GM04504 (cell line): ENCODE data around the gene OBSL1.

ENCODE experiments used
- DNase-seq: peaks from one replicate; pipeline ENCODE4 v3.0.0-alpha.2; 2012; ENCODE audit warnings: low read depth

Gene OBSL1

GRCh38 chr2:219571311-219572236 is at the start of gene OBSL1:
Gene OBSL1, minus strand, starts transcription at chr2:219571539. Its CDS starts 307 bp downstream, at chr2:219571232.
- no peak for DNase-seq

GRCh38 chr2:219620546-219620945 is 49.2 kb upstream of the OBSL1 start:
- no peak for DNase-seq

GRCh38 chr2:219619235-219619634 is 47.9 kb upstream of the OBSL1 start:
- DNase-seq: no peak

GRCh38 chr2:219618733-219619122 is 47.4 kb upstream of the OBSL1 start:
- no peak for DNase-seq

- DNase-seq: no peak
Observed at GRCh38 chr2:219616550-219616949, 45.2 kb upstream of the OBSL1 start.

DNA sequence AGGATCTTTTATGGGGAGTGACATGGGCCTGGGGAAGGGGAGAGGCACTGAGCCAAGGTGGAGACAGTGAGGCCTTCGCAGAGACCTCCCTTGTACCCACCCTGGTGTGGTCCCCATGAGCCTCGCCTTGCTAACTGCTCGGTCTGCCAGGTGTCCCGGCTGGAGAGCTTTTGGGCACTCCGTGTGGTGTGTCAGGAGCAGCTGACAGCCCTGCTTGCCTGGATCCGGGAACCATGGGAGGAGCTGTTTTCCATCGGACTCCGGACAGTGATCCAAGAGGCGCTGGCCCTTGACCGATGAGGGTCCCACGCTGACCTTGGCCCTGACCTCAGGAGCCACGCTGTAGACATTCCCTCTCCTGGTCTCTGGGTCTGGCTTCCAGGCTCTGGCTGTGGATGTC is 44.6 kb upstream of the OBSL1 start:
- DNase-seq: no peak

DNA sequence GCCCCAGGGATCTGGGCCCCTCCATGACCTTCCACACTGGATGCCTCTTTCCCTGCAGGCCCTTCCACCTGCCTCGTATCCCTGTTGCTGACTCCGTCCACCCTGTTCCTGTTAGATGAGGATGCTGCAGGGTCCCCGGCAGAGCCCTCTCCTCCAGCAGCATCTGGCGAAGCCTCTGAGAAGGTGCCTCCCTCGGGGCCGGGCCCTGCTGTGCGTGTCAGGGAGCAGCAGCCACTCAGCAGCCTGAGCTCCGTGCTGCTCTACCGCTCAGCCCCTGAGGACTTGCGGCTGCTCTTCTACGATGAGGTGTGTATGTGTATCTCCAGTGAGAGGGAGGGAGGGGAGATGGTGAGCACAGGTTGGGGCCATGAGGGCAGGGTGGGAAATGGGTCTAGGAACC is 43.7 kb upstream of the OBSL1 start:
- DNase-seq: no peak

- no peak for DNase-seq
Observed at GRCh38 chr2:219614076-219614860, 42.9 kb upstream of the OBSL1 start.

DNA sequence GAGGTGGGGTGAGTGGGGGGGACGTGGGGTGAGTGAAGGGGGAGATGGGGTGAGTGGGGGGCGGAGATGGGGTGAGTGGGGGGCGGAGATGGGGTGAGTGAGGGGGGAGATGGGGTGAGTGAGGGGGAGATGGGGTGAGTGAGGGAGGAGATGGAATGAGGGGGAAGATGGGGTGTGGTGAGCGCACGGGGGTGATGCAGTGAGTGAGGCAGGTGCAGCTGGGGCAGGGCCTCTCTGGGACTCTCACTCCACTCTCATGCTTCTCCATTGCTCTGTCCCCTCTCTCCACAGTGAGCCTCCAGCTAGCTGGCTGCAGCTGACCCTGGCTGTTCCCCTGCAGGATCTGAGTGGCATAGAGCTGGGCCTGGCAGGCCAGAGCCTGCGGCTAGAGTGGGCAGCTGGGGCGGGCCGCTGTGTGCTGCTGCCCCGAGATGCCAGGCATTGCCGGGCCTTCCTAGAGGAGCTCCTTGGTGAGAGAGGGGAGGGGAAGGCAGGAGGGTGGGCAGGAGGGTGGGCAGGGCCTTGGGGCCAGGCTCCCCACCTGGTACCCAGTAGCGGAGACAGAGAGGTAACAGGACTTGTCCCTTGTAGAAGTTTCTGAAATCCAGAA is 42.2 kb upstream of the OBSL1 start:
- no peak for DNase-seq

DNA sequence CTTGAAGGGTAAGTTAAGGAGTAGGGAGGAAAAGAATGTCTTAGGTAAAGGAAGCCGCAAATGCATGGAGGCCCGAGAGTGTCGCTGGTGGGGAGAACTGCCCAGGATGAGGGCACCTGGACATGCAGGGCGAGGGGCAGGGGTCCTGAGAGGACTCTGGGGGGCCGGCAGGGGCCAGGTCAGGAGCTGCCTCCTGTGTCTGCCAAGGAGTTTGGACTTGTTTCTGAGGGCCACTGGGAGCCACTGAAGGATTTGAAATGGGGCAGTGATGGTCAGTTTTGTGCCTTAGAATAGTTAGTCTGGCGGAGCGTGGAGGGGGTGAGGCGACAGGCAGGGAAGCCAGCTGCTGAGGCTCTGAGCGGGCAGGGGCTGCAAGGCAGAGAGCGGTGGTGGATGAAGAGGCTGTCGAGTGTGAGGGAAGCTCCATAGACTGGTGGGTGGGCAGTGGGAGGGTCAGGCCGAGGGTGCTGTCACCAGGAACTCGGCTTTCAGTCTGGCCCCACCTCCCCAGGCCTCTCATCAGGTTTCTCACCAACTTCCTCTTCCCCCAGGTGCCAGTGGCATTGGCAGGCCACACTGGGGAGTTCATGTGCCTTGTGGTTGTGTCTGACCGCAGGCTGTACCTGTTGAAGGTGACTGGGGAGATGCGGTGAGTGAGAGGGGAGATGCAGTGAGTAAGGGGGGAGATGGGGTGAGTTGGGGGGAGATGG is 41.4 kb upstream of the OBSL1 start:
- no peak for DNase-seq

- DNase-seq: no peak
Observed at GRCh38 chr2:219611866-219612576, 40.7 kb upstream of the OBSL1 start.

- no peak for DNase-seq
Observed at GRCh38 chr2:219611306-219611705, 40.0 kb upstream of the OBSL1 start.

GRCh38 chr2:219609149-219609750 is 37.9 kb upstream of the OBSL1 start:
- no peak for DNase-seq

DNA sequence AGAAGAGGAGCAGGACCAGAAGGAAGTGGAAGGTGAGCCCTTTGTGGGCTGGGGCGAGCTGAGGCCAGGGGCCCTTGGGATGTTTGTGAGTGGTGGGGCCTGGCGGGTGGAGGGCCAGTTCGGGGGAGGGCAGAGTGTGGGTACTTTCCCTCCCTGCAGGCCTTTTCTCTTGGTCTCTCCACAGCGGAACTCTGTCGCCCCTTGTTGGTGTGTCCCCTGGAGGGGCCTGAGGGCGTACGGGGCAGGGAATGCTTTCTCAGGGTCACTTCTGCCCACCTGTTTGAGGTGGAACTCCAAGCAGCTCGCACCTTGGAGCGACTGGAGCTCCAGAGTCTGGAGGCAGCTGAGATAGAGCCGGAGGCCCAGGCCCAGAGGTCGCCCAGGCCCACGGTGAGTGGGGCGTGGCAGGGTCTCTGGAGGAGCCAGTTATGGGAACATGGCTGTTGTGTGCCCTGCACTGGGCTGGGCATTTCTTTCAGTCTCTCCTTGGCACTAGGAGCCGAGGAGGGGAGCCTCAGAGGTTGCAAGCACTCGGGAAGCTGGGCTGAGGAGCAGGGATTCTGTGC is 37.1 kb upstream of the OBSL1 start:
- DNase-seq: no peak

- no peak for DNase-seq
Observed at GRCh38 chr2:219607931-219608330, 36.6 kb upstream of the OBSL1 start.

GRCh38 chr2:219605607-219605954 is 34.2 kb upstream of the OBSL1 start:
- DNase-seq: no peak

DNA sequence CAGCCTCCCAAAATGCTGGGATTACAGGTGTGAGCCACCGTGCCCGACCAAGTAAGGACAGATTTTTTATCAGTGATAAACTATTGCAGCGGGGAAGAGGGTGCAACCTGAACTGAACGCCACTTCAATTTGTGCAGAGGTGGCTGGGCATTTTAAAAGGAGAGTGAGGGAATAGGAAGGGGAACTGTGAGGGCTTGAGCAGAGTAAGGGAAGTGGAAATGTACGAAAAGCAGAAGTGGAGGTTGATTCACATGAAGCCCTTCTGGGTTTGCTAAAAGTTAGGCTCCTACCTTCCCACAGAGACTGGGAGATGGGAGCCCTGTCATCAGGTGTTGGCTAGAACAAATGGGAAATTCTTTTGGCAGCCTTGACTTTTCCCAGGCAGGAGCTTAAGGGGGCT is 32.4 kb upstream of the OBSL1 start:
- no peak for DNase-seq

DNA sequence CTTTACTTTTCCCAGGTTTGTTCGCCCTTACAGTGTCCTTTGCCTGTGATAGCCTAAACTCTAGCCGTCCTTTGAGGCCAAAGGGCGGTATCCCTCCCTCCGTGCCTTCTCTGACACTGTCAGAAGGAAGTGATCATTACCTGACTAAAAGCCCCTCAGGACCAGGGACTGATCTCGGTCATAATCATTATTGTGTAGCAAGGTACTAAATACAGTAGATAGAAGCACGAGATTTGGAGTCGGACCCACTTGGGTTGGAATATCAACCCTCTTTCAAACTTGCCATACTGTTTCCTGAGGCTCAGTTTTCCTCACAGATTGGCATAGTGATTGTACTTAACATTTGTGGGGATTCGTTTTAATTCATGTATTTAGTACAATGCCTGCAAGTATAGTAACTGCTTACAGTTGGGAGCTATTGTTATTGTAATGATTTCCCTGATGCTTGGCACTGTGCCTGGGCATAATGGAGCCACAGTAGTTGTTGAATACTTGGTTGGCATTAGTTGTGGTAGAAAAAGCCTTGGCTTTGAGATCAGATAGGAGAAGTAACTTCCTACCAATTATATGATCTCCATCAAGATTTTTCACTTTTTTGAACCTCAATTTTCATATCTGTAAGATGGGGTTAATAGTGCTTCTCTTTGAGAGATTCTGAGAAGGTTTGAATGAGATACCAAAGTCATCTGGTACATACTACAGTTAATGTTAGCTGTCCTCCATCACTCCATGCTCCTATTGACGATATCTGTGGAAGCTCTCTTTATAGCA is 27.2 kb upstream of the OBSL1 start:
- DNase-seq: no peak

DNA sequence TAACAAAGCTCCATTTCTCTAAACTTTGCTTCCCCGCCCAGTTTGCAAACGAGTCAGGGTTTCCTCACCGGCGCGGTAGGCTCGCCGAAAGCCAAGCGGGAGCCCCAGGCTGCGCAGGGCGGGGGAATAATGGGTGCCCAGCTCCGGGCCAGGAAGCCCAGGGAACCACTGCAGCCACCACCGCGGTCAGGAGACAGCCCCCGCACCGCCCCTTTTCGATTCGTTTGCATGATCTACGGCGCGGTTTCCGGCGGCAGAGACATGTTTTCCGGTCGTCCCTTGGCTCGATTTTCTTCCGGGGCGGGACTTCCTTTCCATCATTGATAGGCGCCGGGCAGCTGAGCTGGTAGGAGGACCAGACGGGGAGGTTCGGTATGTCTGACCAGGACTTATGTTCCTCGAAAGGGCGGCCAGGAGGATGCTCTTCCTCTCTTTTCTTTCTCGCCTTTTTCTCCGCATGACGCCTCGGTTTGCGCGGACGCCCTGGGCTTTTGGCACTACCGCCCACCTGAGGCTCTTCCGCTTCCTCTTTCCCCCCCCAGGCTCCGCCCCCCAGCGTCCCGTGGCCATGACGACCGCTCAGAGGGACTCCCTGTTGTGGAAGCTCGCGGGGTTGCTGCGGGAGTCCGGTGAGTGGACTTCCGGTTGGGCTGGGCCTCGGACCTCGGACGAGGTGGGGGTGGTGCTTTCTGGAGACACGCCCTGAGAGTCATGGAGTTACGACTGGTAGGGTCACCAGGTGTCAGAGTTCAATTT is 26.4 kb upstream of the OBSL1 start, which contains the start of gene STK11IP:
Gene STK11IP (plus strand): TSS at position 306 of the 756 bp plus-strand sequence. CDS start 263 bp downstream, at position 569.
- DNase-seq: peak; percentile 96
